OCI-LY1 (cell line): ENCODE measurements around the gene SCGB3A1.

ENCODE experiments used
- EZH2 ChIP-seq: fragments of 200-600 bp; sonication (generic), shearing (Covaris generic); IDR thresholded peaks from 2 replicates; pipeline ENCODE4 v1.8.0; 2017; ENCODE audit warnings: borderline replicate concordance, mixed run types, mild to moderate bottlenecking, antibody characterized with exemption, low read length, moderate library complexity, mixed read lengths
- TF ChIP-seq, protein P1 (sequence below): fragments of 200-600 bp; sonication (generic), shearing (Covaris generic); IDR thresholded peaks from 2 replicates; pipeline ENCODE4 v1.5.1; 2017; ENCODE audit warnings: mild to moderate bottlenecking, antibody characterized with exemption, low read length, moderate library complexity, mixed read lengths

DNA sequence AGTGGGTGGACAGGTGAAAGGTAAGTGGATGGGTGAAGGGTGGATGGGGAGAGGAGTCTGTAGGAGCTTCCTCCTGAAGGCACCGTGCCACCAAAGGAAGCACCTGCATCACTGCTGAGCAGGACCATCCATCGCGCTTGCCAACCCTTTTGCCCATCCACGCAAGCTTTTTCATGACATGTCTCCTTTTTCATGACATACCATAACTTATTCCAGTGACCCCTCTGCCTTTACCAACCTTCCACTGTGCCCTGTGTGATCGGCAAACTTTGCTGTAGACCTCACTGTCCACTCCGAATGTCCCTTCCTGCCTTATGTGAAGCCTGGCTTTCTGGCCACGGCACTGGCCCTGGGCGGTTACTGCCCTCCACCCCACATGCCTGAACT lies 44.7 kb upstream of the SCGB3A1 start:
- TF ChIP-seq, protein P1, sequence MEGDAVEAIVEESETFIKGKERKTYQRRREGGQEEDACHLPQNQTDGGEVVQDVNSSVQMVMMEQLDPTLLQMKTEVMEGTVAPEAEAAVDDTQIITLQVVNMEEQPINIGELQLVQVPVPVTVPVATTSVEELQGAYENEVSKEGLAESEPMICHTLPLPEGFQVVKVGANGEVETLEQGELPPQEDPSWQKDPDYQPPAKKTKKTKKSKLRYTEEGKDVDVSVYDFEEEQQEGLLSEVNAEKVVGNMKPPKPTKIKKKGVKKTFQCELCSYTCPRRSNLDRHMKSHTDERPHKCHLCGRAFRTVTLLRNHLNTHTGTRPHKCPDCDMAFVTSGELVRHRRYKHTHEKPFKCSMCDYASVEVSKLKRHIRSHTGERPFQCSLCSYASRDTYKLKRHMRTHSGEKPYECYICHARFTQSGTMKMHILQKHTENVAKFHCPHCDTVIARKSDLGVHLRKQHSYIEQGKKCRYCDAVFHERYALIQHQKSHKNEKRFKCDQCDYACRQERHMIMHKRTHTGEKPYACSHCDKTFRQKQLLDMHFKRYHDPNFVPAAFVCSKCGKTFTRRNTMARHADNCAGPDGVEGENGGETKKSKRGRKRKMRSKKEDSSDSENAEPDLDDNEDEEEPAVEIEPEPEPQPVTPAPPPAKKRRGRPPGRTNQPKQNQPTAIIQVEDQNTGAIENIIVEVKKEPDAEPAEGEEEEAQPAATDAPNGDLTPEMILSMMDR = no peak
- TF ChIP-seq EZH2 = no peak
